GM18499 (cell line): ENCODE data around the gene DOCK9.

ENCODE experiments used
- ATAC-seq: cut with Tn5 transposase; IDR thresholded peaks from one replicate; pipeline ENCODE4 v1.9.1; 2021; ENCODE audit warnings: moderate number of reproducible peaks; ENCODE audit not compliant: insufficient read depth, unreplicated experiment

The DOCK9 gene, protein sequence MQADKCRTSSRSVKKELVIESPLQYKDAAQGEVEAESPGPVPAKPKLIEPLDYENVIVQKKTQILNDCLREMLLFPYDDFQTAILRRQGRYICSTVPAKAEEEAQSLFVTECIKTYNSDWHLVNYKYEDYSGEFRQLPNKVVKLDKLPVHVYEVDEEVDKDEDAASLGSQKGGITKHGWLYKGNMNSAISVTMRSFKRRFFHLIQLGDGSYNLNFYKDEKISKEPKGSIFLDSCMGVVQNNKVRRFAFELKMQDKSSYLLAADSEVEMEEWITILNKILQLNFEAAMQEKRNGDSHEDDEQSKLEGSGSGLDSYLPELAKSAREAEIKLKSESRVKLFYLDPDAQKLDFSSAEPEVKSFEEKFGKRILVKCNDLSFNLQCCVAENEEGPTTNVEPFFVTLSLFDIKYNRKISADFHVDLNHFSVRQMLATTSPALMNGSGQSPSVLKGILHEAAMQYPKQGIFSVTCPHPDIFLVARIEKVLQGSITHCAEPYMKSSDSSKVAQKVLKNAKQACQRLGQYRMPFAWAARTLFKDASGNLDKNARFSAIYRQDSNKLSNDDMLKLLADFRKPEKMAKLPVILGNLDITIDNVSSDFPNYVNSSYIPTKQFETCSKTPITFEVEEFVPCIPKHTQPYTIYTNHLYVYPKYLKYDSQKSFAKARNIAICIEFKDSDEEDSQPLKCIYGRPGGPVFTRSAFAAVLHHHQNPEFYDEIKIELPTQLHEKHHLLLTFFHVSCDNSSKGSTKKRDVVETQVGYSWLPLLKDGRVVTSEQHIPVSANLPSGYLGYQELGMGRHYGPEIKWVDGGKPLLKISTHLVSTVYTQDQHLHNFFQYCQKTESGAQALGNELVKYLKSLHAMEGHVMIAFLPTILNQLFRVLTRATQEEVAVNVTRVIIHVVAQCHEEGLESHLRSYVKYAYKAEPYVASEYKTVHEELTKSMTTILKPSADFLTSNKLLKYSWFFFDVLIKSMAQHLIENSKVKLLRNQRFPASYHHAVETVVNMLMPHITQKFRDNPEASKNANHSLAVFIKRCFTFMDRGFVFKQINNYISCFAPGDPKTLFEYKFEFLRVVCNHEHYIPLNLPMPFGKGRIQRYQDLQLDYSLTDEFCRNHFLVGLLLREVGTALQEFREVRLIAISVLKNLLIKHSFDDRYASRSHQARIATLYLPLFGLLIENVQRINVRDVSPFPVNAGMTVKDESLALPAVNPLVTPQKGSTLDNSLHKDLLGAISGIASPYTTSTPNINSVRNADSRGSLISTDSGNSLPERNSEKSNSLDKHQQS (N-terminal part only)

DNA sequence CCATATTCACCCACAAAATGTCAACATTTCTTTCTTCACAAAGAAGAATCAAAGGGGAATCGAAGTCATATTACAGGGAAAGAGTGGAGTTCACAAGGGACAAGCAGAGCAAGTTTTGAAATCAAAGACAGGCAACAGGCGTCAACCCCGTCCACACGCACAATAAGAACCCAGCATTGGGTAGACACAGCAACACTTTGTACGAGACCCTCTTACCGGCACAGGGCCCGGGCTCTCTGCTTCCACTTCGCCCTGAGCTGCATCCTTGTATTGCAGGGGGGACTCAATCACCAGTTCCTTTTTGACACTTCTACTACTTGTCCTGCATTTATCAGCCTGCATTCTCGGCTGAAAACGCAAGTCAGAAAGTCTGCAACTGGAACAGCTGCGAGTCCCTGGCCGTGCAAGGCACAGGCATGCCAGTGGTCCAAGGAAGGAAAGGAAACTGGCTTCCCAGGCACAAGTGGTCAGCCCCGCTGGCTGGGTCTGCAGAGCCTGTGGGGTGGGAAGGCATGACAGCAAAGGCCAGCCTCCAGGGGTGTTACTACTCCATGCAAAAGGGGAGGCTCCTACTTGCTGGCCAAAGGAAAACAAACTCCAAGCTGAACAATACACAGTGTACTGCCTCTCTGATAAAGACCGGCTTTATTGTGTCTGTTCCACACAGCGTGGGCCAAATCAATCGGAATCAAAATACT, at the start of gene DOCK9:
DOCK9 (minus strand) TSS at position 497 of the 698 bp plus-strand sequence; CDS start at position 342, 155 bp downstream.
- ATAC-seq, result no peak

DNA sequence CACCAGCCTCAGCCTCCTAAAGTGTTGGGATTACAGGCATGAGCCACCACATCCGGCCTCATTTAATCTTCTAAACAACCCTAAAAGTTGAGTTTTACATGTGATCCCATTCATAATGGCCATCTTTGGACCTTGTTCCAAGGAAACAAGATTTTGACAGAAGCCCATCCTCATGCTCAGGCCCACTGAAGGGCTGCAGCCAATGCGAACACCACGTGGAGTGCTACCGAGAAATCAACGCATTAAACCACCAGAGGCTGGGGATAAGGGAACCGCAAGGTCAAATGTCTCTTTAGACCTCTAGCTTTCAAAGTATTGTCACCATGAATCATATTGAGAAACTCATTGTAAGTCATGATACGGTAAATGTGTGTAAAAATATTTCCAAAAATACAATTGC, 49.4 kb upstream of the DOCK9 start:
- no peak for ATAC-seq

DNA sequence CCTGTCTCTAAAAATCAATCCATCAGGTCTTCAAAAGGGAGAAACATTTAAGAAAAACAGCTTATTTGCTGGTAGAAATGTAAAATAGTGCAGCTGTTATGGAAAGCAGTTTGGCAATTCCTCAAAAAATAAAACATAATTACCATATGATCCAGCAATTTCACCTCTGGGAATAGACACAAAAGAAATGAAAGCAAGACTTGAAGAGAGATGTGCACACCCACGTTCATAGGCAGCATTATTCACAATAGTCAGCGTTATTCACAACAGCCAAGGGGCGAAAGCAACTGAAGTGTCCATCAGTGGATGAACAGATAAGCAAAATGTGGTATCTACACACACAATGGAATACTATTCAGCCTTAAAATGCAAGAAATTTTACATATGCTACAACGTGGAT, 45.1 kb upstream of the DOCK9 start:
- ATAC-seq, result no peak

DNA sequence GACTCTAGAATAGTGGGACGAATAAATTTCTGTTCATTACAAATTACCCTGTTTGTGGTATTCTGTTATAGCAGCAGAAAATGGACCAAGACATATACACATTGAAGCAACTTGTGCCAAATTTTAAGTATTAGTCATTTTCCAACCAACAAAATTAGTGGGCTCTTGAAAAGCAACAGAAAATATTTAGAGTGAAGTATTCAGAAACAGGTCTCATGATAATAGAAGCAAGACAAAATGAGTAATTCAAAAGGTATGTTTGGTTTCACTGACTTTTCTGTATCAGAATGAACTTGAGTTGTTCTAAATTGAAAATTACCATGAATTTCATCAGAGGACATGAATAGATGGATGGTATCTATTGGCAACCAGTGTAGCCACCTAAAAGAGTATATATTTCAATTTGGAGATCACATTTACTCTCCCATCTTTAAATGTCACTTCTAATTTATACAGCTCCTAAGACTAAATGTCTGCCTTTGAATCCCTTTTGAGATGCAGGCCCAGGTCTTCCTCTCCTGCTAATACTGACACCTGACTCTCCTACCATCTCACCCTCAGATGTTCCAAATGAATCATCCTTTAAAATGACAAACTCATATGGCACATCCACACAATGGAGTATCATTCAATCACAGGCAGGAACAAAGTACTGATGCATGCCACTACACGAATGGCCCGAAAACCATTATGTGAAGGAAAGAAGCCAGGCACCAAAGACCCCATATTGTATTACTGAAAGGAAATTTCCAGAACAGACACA, 40.7 kb upstream of the DOCK9 start:
- ATAC-seq, result no peak

DNA sequence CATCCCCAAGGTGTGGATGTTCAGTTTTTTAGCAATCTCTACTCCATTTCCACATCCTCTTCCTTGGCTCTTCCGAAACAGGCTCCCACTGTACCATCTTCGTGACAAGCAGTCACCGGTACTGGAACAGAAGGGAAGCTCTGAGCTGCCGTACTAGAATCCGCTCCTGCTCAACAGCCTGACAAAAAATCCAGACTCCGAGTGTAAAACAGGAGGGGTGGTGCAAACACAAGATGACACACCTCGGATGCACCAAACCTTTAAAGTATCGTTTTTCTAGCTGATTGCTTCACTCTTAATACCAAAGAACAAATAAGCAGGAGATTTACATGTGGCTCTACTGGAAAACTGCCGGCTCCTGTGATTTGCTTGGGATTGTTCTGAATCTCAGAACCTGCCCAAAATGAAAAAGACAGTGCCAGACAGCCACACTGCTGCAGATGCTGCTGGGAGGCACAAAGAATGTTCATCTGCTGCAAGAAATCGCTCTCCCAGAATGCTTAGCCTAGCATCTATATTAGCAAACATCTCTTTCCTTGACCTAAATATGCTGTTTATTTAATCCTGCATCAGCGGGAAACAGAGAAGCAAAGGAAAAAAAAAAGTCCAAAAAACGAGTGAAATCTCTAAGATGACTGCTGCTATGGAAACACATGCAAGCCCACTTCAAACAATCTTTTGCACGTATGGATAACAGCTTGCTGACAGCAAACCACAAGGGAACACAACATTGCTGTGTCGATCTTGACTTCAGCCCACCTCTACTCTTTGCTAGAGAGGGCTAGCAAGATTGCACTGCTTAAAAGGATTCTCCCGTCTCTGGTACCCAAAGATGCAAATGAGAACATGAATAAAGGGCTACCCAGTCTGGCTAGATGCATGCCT, 38.0 kb upstream of the DOCK9 start:
- ATAC-seq, result no peak

DNA sequence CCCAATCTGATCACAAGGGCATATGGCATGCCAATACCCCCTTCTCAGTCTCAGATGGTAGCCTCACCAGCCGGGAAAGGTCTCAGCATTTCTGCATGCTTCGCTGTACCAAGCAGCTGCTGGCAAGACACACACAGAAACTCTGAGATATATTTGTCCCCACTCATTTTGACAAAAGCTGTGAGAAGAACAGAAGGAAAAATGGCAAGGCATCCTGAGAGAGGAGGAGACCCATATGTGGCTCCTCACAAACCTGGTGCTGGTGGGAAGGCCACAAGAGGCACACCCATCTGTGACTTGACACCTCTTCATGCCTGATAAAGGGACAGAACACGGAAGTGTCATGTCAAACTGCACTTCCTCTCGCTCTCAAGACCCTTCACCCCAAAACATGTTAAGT, 36.7 kb upstream of the DOCK9 start:
- ATAC-seq, result no peak

DNA sequence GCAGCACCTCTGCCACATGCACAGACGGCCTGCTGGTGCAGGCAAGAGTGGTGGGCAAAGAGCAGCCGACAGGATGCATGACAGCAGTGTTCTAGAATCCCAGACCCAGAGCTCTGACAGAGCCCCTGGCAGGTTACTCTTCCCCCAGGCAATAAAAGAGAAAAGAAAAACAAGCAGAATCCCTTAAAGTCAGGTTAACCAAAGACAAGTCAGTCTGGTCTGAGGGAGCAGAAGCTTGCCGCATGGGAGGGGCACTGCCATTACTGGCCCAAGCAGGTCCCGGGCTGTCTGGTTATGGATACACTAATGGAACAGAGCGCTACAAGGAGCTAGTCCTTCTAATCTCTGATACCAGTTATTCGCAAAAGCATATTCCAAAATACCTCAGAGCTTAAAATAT, 36.1 kb upstream of the DOCK9 start:
- ATAC-seq, result no peak

DNA sequence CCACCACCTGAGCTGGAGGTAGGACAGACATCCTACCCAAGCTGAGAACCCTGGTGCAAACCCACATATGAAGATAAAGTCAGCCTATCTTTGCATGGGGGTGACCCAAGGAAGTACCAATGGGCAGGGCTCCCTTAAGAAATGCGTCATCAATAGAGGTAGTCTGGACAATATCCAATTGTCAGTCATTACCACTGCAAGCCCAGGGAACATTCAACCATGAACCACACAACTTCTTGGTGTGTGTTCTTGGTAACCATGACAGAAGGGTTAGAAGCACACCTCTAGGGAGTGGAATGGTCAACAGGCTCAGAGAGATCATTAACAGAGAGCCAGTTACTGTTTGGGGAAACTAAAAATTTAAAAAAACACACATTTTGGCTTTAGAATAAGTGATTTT, 34.7 kb upstream of the DOCK9 start:
- ATAC-seq, result no peak

DNA sequence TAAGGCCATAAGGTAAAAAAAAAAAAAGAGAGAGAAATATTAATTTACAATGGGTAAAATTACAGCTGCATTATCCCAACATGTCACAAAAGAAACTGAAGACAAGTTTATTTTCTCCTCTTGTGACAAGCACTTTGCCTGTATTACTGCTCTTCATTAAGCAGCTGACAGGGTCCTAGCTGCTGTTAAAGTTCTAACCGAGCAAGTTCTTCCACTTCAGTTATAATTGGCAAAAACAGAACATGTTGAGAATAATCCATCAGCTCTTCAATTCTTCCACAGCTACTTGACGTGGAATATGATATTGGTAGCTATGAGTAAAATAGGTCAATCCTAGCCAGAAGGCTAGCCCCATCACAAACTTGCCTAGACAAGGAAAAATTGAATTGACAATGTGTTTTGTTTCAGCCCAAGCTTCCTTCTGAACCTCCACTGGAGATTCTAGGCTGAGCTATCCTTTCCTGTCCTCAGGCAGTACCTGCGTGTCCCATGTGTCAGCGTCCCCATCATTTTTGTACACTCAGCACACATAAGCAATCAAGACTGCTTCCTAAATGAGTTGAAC, 32.2 kb upstream of the DOCK9 start:
- ATAC-seq, result no peak

DNA sequence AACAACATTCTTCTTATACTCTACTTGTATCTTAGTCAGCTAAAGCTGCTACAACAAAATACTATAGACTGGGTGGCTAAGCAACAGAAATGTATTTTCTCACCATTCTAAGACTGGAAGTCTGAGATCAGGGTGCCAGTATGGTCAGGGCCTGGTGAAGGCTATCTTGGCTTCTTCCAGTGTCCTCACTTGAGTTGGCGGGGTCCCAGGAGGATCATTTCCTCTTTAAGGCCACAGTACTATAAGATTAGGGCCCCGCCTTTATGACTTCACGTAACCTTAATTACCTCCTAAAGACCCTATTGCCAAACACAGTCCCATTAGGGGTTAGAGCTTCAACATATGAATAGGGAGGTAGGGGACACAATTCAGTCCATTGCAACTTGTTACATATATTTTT, 30.7 kb upstream of the DOCK9 start:
- no peak for ATAC-seq

DNA sequence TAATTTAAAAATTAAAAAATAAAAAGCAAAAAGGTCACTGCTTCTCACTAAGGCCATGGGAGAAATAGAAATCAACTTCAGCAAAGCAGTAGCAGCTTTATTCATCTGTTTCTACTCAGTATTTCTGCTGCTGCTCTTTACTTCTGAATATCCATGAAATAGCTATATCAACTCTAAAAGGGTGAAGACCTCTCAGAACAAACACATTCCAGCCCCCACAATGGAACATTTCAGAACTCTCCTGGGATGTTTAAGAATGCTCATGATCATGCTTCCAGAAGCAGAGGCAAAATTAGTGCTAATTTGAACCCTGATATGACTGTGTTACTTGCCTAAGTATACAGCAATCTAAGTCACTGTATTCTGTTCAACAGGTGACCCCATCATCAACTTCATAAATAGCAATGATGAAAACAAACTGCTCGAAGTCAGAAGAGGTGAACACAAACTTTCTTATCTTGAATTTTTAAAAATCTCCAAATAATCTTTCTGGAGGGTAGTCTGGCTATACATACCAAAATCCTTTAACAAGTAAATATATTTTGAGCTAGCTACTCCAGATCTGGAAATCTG, 29.6 kb upstream of the DOCK9 start:
- ATAC-seq, result no peak

DNA sequence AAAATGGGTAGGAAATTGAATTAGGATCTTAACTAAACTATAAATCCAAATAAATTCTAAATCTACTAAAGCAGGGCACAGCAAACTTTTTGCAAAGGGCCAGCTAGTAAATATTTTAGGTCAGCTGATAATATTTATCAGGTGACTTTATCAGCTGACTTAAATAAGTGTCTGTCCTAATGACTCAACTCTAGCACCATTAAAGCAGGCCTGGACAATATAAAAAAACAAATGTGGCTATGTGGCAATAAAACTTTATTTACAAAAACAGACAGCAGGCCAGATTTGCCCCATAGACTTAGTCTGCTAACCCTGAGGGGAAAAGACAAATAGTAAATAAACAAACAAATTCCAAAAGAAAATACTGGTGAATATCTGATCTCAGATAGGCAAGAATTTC, 27.7 kb upstream of the DOCK9 start:
- ATAC-seq, result no peak

DNA sequence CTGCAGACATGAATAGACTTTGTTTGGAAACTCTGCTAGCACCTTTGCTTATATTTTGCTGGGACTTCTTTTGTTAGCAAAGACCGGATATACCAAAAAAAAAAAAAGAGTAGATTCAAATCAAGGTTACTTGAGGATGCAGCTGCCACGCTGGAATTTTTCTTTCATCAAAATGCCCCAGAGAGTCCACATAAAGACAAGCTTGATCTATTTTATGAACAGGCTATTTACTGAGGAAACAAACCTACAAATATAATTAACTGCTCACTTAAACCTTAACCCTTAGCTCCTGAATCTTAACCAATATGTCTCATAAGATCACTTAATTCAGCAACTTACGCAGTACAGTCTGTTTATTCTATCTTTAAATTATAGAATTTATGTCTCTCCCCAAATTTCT, 27.1 kb upstream of the DOCK9 start:
- ATAC-seq, result no peak

DNA sequence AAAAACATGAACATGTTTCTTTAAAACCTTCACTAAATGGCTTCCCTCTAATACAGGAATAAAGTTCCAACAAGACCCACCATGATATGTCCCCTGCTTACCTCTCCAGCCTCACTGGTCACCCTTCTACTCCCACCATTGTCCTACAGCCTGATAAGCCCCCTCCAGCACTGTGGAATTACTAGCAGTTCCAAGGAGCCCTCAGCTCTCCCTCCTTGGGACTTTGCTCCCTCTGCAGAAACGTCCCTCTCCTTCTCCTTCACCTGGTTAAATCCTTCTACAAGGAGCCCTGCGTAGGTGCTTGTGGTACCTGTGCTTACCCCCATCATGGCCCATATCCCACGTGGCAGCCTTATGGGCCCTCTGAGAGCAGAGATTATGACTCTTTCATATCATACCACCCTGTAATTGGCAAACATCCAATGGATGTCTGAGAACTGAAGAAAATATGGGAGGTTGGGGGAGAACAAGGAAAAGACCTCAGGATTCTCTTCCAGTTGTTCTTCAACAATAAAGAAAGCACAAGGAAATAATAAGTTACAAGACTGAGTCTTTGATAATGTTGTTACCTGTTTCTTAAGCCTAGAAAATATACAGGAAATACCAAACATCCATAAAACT, 26.1 kb upstream of the DOCK9 start:
- no peak for ATAC-seq

DNA sequence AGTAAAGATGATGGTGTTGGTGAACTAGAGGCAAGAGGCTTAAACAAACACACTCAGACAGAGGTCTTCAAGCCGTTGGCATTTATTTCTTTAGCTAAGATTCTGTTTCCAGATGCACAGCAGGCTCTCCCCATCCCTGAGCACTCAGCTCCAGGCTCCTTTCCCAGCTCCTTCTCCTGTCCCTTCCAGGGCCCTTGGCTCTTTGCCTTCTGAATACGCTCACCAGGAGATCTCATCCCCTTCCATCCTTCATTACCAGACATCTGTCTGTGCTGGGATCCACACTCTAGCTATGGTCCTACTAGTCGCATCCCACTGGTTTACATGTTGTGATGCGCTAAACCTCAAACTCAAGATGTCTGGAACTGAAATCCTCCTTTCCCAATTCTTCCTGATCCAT, 25.3 kb upstream of the DOCK9 start:
- ATAC-seq, result no peak

DNA sequence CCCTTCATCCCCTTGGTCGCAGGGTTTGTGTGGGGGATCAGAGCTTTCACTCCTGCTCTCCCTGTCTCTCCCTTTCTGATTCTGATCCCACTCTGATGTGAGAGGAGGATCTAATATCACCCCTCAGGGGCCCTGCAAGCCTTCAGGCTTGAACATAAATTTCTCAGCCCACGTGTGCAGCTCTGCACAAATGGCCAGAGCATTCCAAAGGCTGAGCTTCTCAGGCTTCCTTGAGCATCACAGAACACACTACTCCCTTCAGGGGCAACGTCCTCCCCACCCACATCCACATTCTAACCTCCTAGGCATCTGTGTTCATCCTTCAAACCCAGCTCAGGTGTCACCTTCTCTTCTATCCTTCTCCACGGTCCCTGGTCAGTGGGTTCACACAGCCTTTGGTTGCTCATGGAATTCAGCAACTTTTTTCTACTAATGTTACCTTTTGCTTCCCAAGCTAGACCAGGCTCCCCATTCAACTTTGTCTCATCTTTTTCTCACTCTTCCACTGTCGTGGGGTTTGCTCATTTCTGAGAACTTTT, 24.4 kb upstream of the DOCK9 start:
- no peak for ATAC-seq

DNA sequence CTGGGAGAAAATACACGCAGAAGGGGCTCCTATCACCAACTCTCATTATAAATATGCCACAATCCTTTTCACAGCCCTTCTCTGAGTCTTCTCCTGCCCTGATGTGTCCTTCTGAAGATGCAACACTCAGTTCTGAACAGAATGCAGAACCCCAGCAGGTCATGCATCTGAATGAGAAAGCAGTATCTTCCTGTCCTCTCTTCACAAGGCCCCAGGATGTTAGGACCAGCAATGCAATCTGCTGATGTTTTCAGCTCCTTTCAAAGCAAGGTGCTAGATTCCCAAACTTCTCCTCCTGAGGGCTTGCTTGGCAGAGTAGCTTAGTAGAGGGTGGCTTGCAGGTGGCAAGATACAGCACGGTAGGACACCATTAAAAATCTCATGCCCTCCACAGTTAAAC, 22.3 kb upstream of the DOCK9 start:
- ATAC-seq, result no peak
